K562 treated with DMSO at 1 percent for 12 hours (cell line): Measurements from ENCODE around the gene SYNDIG1. TPM values are rescaled to one million over a fixed set of nuclear protein-coding genes. Genes with fewer than 3 reads are reported as not detected.

ENCODE experiments used
- total RNA-seq: library from RNA; unstranded; fragments of 300-600 nt; gene quantifications from 2 replicates; pipeline ENCODE4 v1.2.3, GENCODE V29; 2022; ENCODE audit not compliant: insufficient read depth

The SYNDIG1 gene
- not detected in 2 replicates for total RNA-seq

DNA sequence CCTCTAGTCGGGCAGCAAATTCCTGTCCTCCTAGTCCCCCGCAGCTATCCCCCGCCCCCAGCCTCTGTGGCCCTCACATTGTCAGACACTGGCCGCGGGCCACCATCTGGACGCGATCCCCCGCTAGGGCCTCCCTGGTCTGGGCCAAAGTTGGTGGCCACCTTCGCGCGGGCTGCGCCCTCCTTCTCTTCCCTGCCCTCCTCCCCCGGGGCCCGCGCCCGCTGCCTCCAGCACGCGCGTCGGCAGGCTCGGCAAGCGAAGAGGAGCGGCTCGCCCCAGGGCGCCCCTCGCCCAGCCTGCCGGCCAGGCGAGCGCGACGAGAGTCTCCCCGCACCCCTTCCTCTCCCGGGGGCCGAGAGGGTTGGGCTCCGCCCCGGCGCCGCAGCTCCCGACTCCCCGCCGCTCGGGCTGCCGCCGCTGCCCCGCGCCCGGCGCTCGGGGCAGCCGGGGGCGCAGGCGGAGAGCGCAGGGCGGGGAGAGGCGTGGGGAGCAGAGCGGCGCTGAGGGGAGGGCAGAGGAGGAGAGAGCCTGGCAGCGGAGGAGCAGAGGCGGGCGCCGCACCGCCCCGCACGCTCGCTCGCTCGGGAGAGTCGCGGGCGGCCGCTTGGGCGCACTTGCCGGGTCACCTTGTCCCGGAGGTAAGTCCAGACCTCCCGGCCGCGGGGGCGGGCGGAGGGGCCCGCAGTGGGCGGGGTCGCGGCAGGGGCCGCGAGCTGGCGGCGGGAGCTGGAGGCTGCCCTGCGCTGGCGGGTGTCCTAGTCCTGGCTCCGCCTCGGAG, at the start of gene SYNDIG1:
TSS of gene SYNDIG1 (plus strand) at position 514 of the 778 bp plus-strand sequence. CDS start 73,469 bp downstream, outside the sequence.

